HEK293 (cell line): Measurements from ENCODE around the gene SDE2.

Experiments
- CTCF ChIA-PET: fragments of 350-600 bp; formaldehyde crosslinking; extraction: SDS; loops from one replicate; lab custom pipeline; 2021; ENCODE audit warnings: antibody characterized with exemption; lab: Yijun Ruan, JAX
- POLR2A ChIA-PET: fragments of 300-600 bp; formaldehyde crosslinking; extraction: SDS; loops from one replicate; lab custom pipeline; 2020; ENCODE audit warnings: antibody characterized with exemption, inconsistent platforms; lab: Yijun Ruan, JAX
- H3K27ac ChIP-seq: fragments of 200-500 bp; sonication (Bioruptor generic); 2 replicates; pipeline ENCODE4 v1.5.1; 2014; ENCODE audit warnings: low read depth, low read length, control low read depth, inconsistent platforms; ENCODE audit errors: extremely low read depth
- H3K36me3 ChIP-seq, 2 experiments: fragments of 200-500 bp in 1 of 2; sonication (Bioruptor generic) in 1 of 2; 1 replicate in 1 of 2; 2 replicates in 1 of 2; pipeline ENCODE4 v1.5.1; 2014 to 2017; ENCODE audit warnings: inconsistent platforms in 2 of 2, low read length in 2 of 2; ENCODE audit not compliant: control insufficient read depth in 2 of 2, insufficient read depth in 1 of 2
- H3K4me1 ChIP-seq: fragments of 200-500 bp; sonication (Bioruptor generic); 2 replicates; pipeline ENCODE4 v1.5.1; 2014; ENCODE audit warnings: mild to moderate bottlenecking, low read length, inconsistent platforms; ENCODE audit not compliant: control insufficient read depth, insufficient read depth
- H3K4me3 ChIP-seq: 2 replicates; pipeline ENCODE4 v1.5.1; 2011; ENCODE audit warnings: low read depth, mild to moderate bottlenecking, control low read depth, low read length, moderate library complexity
- H3K9me3 ChIP-seq: fragments of 200-500 bp; sonication (Bioruptor generic); 2 replicates; pipeline ENCODE4 v1.5.1; 2014; ENCODE audit warnings: low read depth, low read length, inconsistent platforms; ENCODE audit not compliant: control insufficient read depth, insufficient read depth
- HOXA7 ChIP-seq: sonication (generic); formaldehyde crosslinking; IDR thresholded peaks from 2 replicates; pipeline ENCODE4 v1.8.1; 2022; ENCODE audit warnings: missing genetic modification reagents, borderline replicate concordance
- SCRT1 ChIP-seq: fragments of 450-650 bp; formaldehyde crosslinking; IDR thresholded peaks from 2 replicates; pipeline ENCODE4 v1.5.1; 2016; ENCODE audit warnings: missing biosample characterization, missing genetic modification characterization, borderline replicate concordance
- SCRT2 ChIP-seq: fragments of 450-650 bp; formaldehyde crosslinking; IDR thresholded peaks from 2 replicates; pipeline ENCODE4 v1.5.1; 2016; ENCODE audit warnings: missing biosample characterization, missing genetic modification characterization
- WT1 ChIP-seq: fragments of 450-650 bp; formaldehyde crosslinking; IDR thresholded peaks from 2 replicates; pipeline ENCODE4 v1.5.1; 2016; ENCODE audit warnings: missing biosample characterization, missing genetic modification characterization
- ZIC2 ChIP-seq: fragments of 450-650 bp; formaldehyde crosslinking; IDR thresholded peaks from 2 replicates; pipeline ENCODE4 v1.5.1; 2016; ENCODE audit warnings: missing biosample characterization, missing genetic modification characterization
- ZNF112 ChIP-seq: fragments of 450-650 bp; formaldehyde crosslinking; IDR thresholded peaks from 2 replicates; pipeline ENCODE4 v1.5.0; 2017; ENCODE audit warnings: missing biosample characterization, missing genetic modification characterization
- ZNF121 ChIP-seq: fragments of 450-650 bp; formaldehyde crosslinking; IDR thresholded peaks from 2 replicates; pipeline ENCODE4 v1.5.1; 2016; ENCODE audit warnings: missing biosample characterization, missing genetic modification characterization
- ZNF140 ChIP-seq: fragments of 450-650 bp; formaldehyde crosslinking; IDR thresholded peaks from 2 replicates; pipeline ENCODE4 v1.5.1; 2016; ENCODE audit warnings: missing biosample characterization, missing genetic modification characterization
- ZNF202 ChIP-seq: fragments of 450-650 bp; formaldehyde crosslinking; IDR thresholded peaks from 2 replicates; pipeline ENCODE4 v1.5.1; 2016; ENCODE audit warnings: missing biosample characterization, missing genetic modification characterization, borderline replicate concordance
- ZNF24 ChIP-seq: fragments of 450-650 bp; formaldehyde crosslinking; IDR thresholded peaks from 2 replicates; pipeline ENCODE4 v1.5.1; 2016; ENCODE audit warnings: missing biosample characterization, missing genetic modification characterization
- ZNF248 ChIP-seq: fragments of 450-650 bp; formaldehyde crosslinking; IDR thresholded peaks from 2 replicates; pipeline ENCODE4 v1.5.1; 2017; ENCODE audit warnings: missing biosample characterization, missing genetic modification characterization
- ZNF292 ChIP-seq: fragments of 450-650 bp; formaldehyde crosslinking; IDR thresholded peaks from 2 replicates; pipeline ENCODE4 v1.5.1; 2016; ENCODE audit warnings: low read depth, missing biosample characterization, missing genetic modification characterization, borderline replicate concordance
- ZNF433 ChIP-seq: fragments of 450-650 bp; formaldehyde crosslinking; IDR thresholded peaks from 2 replicates; pipeline ENCODE4 v1.5.1; 2016; ENCODE audit warnings: missing biosample characterization, missing genetic modification characterization, low read depth
- ZNF473 ChIP-seq: fragments of 450-650 bp; formaldehyde crosslinking; IDR thresholded peaks from 2 replicates; pipeline ENCODE4 v1.5.1; 2017; ENCODE audit warnings: missing biosample characterization, missing genetic modification characterization
- ZNF529 ChIP-seq: fragments of 450-650 bp; formaldehyde crosslinking; IDR thresholded peaks from 2 replicates; pipeline ENCODE4 v1.5.1; 2017; ENCODE audit warnings: missing genetic modification characterization, missing biosample characterization; ENCODE audit not compliant: insufficient replicate concordance
- ZNF530 ChIP-seq: fragments of 450-650 bp; formaldehyde crosslinking; IDR thresholded peaks from 2 replicates; pipeline ENCODE4 v1.5.1; 2016; ENCODE audit warnings: low read depth, missing biosample characterization, missing genetic modification characterization
- ZNF585B ChIP-seq: fragments of 450-650 bp; formaldehyde crosslinking; IDR thresholded peaks from 2 replicates; pipeline ENCODE4 v1.5.1; 2016; ENCODE audit warnings: missing biosample characterization, missing genetic modification characterization
- ZNF670 ChIP-seq: fragments of 450-650 bp; formaldehyde crosslinking; IDR thresholded peaks from 2 replicates; pipeline ENCODE4 v1.5.1; 2016; ENCODE audit warnings: missing biosample characterization, missing genetic modification characterization, low read depth
- ZSCAN30 ChIP-seq: fragments of 450-650 bp; IDR thresholded peaks from 2 replicates; pipeline ENCODE4 v1.5.1; 2018; ENCODE audit warnings: missing biosample characterization, mild to moderate bottlenecking, missing genetic modification characterization, moderate library complexity
- TF ChIP-seq, protein P1 (sequence below): fragments of 450-650 bp; formaldehyde crosslinking; IDR thresholded peaks from 2 replicates; pipeline ENCODE4 v1.5.1; 2016; ENCODE audit warnings: missing biosample characterization, missing genetic modification characterization
- TF ChIP-seq, protein P2 (sequence below): fragments of 450-650 bp; formaldehyde crosslinking; IDR thresholded peaks from 2 replicates; pipeline ENCODE4 v1.5.1; 2016; ENCODE audit warnings: missing biosample characterization, missing genetic modification characterization, low read depth
- TF ChIP-seq, protein P3 (sequence below): fragments of 450-650 bp; formaldehyde crosslinking; IDR thresholded peaks from 2 replicates; pipeline ENCODE4 v1.5.1; 2017; ENCODE audit warnings: missing biosample characterization, missing genetic modification characterization
- TF ChIP-seq, protein P4 (sequence below): fragments of 450-650 bp; formaldehyde crosslinking; IDR thresholded peaks from 2 replicates; pipeline ENCODE4 v1.5.1; 2016; ENCODE audit warnings: missing biosample characterization, missing genetic modification characterization

SDE2 gene

GRCh38 chr1:225958041-225958440, 41.1 kb downstream of the SDE2 start:
- Histone ChIP-seq H3K36me3 (no peaks in the 10 kb centered on the region), H3K4me1 (no peaks in the 10 kb centered on the region), H3K27ac (no peak overlapping the region), H3K9me3 (no peaks in the 10 kb centered on the region), H3K4me3 (no peak overlapping the region)
- TF ChIP-seq ZNF121 (tag by site-specific recombination) (no peak), ZNF433 (tag by site-specific recombination) (no peak), WT1 (no peak), ZNF530 (tag by site-specific recombination) (no peak), ZNF670 (tag by site-specific recombination) (no peak), ZNF140 (tag by site-specific recombination) (no peak), ZIC2 (tag by site-specific recombination) (no peak), ZNF292 (tag by site-specific recombination) (no peak), ZSCAN30 (tag by site-specific recombination) (no peak), ZNF112 (tag by site-specific recombination) (no peak), ZNF248 (tag by site-specific recombination) (no peak), HOXA7 (CRISPR knock-in tag) (no peak), ZNF202 (tag by site-specific recombination) (no peak), ZNF24 (tag by site-specific recombination) (no peak)
- TF ChIP-seq, protein P1, sequence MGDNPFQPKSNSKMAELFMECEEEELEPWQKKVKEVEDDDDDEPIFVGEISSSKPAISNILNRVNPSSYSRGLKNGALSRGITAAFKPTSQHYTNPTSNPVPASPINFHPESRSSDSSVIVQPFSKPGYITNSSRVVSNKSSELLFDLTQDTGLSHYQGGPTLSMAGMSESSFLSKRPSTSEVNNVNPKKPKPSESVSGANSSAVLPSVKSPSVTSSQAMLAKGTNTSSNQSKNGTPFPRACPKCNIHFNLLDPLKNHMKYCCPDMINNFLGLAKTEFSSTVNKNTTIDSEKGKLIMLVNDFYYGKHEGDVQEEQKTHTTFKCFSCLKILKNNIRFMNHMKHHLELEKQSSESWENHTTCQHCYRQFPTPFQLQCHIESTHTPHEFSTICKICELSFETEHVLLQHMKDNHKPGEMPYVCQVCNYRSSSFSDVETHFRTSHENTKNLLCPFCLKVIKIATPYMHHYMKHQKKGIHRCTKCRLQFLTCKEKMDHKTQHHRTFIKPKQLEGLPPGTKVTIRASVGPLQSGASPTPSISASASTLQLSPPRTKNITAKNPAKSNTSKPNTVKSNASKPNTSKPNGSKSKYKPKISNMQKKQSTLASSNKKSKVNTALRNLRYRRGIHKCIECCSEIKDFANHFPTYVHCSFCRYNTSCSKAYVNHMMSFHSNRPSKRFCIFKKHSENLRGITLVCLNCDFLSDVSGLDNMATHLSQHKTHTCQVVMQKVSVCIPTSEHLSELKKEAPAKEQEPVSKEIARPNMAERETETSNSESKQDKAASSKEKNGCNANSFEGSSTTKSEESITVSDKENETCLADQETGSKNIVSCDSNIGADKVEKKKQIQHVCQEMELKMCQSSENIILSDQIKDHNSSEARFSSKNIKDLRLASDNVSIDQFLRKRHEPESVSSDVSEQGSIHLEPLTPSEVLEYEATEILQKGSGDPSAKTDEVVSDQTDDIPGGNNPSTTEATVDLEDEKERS (tag by site-specific recombination), result no peak
- TF ChIP-seq, protein P2, sequence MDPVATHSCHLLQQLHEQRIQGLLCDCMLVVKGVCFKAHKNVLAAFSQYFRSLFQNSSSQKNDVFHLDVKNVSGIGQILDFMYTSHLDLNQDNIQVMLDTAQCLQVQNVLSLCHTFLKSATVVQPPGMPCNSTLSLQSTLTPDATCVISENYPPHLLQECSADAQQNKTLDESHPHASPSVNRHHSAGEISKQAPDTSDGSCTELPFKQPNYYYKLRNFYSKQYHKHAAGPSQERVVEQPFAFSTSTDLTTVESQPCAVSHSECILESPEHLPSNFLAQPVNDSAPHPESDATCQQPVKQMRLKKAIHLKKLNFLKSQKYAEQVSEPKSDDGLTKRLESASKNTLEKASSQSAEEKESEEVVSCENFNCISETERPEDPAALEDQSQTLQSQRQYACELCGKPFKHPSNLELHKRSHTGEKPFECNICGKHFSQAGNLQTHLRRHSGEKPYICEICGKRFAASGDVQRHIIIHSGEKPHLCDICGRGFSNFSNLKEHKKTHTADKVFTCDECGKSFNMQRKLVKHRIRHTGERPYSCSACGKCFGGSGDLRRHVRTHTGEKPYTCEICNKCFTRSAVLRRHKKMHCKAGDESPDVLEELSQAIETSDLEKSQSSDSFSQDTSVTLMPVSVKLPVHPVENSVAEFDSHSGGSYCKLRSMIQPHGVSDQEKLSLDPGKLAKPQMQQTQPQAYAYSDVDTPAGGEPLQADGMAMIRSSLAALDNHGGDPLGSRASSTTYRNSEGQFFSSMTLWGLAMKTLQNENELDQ (tag by site-specific recombination), result no peak
- TF ChIP-seq, protein P3, sequence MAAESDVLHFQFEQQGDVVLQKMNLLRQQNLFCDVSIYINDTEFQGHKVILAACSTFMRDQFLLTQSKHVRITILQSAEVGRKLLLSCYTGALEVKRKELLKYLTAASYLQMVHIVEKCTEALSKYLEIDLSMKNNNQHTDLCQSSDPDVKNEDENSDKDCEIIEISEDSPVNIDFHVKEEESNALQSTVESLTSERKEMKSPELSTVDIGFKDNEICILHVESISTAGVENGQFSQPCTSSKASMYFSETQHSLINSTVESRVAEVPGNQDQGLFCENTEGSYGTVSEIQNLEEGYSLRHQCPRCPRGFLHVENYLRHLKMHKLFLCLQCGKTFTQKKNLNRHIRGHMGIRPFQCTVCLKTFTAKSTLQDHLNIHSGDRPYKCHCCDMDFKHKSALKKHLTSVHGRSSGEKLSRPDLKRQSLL (tag by site-specific recombination), result no peak
- TF ChIP-seq, protein P4, sequence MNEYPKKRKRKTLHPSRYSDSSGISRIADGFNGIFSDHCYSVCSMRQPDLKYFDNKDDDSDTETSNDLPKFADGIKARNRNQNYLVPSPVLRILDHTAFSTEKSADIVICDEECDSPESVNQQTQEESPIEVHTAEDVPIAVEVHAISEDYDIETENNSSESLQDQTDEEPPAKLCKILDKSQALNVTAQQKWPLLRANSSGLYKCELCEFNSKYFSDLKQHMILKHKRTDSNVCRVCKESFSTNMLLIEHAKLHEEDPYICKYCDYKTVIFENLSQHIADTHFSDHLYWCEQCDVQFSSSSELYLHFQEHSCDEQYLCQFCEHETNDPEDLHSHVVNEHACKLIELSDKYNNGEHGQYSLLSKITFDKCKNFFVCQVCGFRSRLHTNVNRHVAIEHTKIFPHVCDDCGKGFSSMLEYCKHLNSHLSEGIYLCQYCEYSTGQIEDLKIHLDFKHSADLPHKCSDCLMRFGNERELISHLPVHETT (tag by site-specific recombination), result no peak
- POLR2A ChIA-PET, result no interaction called here
- CTCF ChIA-PET, result interaction anchor here (0.6 to 1.1 kb wide), 2 partner anchors 47 to 163 kb away, joined by 3 to 6 read pairs; no protein-coding TSS in a partner anchor

DNA sequence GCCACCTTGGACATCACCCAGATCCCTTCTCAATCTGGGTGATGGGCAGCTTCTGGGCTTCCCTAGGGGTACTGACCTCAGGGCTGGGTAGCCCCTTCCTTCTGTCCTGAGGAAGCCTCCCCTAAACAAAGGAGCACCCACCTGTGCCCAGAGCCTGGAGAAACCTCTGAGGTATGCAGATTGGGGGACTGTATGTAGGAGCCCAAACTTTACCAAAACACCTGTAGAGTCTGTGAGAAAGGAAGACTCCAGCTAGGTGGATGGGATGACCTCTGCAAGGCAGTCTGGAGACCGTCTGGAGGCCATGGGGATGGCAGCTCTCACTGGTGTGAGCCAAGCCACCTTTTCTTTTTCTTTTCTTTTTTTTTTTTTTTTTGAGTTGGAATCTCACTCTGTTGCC, 44.4 kb downstream of the SDE2 start:
- Histone ChIP-seq H3K9me3 (no peaks in the 10 kb centered on the region), H3K36me3 (no peaks in the 10 kb centered on the region), H3K4me3 (no peak overlapping the region), H3K27ac (no peak overlapping the region), H3K4me1 (no peaks in the 10 kb centered on the region)
- ChIA-PET CTCF (interaction anchor here (0.5 to 2.1 kb wide), 6 partner anchors 8 to 480 kb away, joined by 3 to 9 read pairs (median 4); no protein-coding TSS in a partner anchor), POLR2A (interaction anchor here (0.6 kb wide), 1 partner anchor 167 kb away, joined by 3 read pairs; no protein-coding TSS in a partner anchor)
- TF ChIP-seq ZNF473, result no peak
- TF ChIP-seq SCRT1 (tag by site-specific recombination), result peak; percentile 56; the same call in 1 of the 2 replicates
- no peak for TF ChIP-seq ZNF529
- TF ChIP-seq SCRT2 (tag by site-specific recombination), result peak; percentile 60
- TF ChIP-seq ZNF585B, result no peak
